HG03039 (cell line): ENCODE data around the gene TMEM119.
A peak's percentile ranks its signal among the peaks of the same experiment; 100 is the strongest.
"Not testable (repeated sequence)": the region's sequence is repeated elsewhere in the genome, so short reads cannot be mapped to it uniquely, and the experiment has no call there.

Experiments
- ATAC-seq: cut with Tn5 transposase; IDR thresholded peaks from one replicate; pipeline ENCODE4 v1.9.1; 2021; ENCODE audit warnings: mild to moderate bottlenecking, moderate library complexity; ENCODE audit not compliant: unreplicated experiment

Gene TMEM119

GRCh38 chr12:108570743-108571608 lies 26.9 kb downstream of the TMEM119 start:
- no peak for ATAC-seq

GRCh38 chr12:108568338-108569154 lies 29.3 kb downstream of the TMEM119 start:
- ATAC-seq, result peak; percentile 55

DNA sequence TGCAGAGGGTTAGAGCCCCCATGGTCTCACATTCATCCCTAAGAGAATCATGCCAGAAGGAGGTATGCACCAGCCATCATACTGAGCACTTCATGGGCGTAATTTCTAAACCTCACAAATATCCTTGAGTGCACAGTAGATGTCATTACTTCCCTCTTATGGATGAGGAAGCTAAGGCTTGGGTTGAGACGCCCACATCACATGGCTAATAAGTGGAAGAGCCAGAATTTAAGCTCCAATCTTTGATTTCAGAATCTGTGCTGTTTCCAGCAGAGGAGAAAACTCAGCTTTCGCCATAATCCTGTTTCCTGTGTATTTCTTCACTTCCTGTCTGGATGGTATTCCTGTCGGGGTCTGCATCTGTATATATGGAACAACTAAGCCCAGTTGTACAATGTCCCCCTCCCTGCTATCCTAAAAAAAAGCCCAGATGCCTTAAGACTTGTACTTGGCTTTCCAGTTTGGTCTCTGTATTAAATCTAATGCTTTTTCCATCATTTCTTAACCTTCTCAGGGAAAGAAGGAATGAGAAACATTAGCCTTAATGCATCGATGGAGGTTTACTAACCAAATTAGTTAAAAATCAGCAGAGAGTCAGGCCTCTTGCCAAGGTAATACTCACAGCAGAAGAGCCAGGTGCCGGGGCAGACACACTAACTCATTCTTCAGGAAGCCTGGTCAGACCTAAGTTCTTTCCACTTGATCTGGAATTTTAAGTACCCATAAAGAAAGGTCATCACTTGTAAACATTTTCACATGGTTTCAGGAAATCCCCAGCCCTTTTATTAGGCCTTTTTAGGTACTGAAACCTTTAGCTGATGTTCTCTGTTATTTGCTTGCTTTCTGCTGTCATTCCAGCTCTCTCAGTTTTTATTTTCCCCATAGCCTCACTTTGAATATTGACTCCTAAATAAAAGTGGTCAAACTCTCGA lies 30.2 kb downstream of the TMEM119 start:
- no peak for ATAC-seq

DNA sequence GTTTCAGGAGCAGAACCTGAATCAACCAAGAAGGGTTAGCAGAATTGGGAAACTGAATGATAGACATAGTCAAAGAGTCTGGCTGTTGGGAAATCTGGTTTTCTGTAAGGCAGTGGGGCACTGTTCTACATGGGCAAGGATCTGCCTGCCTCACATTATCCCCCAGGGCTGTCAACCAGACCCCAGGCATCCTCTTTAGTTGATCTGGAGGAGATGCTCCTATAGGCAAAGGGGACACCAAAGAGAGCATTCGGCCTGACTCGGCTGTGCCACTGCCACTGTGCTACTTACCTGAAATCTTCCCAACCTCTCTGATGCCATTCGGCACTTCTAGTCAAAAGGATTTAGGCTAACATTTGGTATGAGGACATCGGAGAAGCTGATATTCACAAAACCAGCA lies 31.4 kb downstream of the TMEM119 start:
- no peak for ATAC-seq

- no peak for ATAC-seq
Observed at GRCh38 chr12:108565976-108566375, 31.9 kb downstream of the TMEM119 start.

DNA sequence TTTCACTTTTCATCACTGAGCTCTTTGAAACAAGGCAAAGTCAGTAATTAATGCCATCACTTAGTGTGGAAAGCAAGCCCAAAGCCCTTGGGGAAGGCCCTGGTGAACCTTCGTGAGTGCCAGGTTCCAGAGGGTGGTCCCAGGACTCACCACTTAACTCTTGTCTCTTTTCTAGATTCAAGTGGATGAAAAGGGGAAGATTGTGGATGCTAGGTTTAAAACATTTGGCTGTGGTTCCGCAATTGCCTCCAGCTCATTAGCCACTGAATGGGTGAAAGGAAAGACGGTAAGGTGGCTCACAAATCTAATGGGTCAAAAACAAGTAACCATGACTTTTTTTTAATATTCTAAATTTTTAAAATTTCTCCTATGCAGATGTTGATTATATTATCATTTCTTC lies 32.7 kb downstream of the TMEM119 start:
- no peak for ATAC-seq

DNA sequence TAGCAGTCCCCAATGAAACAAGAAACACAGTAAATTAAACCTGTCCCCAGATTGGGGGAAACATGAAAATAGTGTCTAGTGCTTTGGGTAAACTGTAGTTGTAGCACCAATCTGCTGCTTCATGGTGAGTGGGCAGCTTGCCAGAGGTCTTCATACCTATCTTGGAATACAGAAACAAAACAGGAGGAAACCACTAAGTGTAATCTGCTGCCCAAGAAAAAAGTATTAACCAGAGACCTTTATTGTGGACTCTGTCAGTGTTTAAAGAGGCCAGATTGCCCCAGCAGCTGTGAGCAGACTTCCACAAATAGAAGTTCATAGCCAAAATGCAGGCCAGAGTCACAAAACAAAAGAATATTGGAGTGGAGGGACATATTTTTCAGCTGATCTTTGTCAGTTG lies 33.2 kb downstream of the TMEM119 start:
- no peak for ATAC-seq

- no peak for ATAC-seq
Observed at GRCh38 chr12:108563804-108564151, 34.1 kb downstream of the TMEM119 start.

GRCh38 chr12:108563136-108563803 lies 34.6 kb downstream of the TMEM119 start:
- ATAC-seq, result peak; percentile 37

DNA sequence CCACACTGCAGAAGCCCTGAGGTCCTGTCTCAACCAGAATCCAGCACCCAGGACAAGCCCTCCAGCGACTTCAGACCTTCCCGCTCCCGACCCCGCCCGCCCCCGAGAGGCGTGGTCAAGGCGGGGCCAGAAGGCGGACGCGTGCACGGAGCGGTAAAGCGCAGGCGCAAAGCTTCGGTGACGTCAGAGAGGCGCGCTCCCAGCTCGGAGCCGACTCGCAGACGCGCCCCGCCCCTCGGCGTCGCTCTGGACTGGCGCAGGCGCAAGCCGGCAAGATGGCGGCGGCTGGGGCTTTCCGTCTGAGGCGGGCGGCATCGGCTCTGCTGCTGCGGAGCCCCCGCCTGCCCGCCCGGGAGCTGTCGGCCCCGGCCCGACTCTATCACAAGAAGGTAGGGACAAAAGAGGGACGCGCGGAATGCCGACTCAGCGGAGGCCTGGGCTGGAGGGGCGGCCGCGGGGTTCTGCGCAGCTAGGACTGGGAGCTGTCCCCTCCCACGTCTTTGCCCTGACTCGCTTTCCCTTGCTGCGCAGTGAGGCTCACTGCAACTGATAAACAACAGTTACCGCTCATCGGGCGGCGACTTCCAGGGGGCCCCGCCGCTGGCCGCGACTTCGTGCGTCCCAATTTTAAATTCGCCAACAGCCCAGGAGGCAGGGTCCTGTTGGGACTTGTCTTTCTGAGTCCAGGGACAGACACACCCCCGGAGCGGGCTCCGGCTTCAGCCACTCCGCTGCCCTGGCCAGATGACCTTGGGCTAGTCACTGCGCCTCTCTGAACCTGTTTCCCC lies 35.3 kb downstream of the TMEM119 start, which contains the start of gene ISCU:
ISCU (plus strand) TSS at position 249 of the 788 bp plus-strand sequence; CDS start at position 276, 27 bp downstream.
- ATAC-seq, result peak; percentile 45

GRCh38 chr12:108561852-108562347 lies 36.0 kb downstream of the TMEM119 start:
- ATAC-seq, result no peak

GRCh38 chr12:108560752-108561719 lies 36.8 kb downstream of the TMEM119 start, which contains the start of gene SART3:
SART3 (minus strand) TSS chr12:108561173; CDS start chr12:108561154, 19 bp downstream.
- peak; percentile 30 for ATAC-seq

DNA sequence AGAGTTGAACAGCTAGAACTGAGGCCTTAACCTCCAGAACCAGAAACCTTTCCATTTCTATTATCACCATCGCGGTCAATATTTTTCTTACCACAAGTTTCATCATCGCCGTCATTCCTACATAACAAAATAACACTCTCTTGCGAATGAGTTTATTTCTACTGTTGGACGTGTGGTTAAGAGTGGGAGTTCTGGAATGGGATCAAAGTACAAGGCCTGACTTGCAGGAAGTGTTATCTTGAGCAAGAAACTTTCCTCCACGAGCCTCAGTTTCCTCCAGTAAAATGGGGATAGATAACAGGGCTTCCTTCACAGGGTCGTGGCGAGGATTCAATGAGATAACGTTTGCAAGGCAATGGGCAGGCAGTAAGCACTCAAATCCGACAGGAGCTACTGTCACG lies 37.6 kb downstream of the TMEM119 start:
- ATAC-seq, result no peak

DNA sequence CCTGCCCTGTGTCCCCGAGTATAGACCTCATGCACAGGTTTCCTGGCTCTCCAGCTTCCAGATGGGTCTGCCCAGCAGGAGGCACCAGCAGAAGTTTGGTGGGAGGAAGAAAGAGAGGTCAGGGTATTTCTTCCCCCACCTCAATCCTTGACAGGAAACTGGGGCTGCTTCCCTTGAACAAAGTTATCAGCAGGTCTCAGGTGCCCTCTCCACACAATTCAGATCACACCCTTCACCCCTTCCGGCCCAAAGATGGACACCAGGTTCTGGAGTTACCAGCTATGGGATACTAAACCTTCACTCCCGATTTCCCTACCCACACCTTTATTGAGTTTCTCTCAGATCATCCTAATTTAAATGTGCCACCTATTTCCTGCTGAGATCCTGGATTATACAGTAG lies 38.1 kb downstream of the TMEM119 start:
- ATAC-seq, result no peak

DNA sequence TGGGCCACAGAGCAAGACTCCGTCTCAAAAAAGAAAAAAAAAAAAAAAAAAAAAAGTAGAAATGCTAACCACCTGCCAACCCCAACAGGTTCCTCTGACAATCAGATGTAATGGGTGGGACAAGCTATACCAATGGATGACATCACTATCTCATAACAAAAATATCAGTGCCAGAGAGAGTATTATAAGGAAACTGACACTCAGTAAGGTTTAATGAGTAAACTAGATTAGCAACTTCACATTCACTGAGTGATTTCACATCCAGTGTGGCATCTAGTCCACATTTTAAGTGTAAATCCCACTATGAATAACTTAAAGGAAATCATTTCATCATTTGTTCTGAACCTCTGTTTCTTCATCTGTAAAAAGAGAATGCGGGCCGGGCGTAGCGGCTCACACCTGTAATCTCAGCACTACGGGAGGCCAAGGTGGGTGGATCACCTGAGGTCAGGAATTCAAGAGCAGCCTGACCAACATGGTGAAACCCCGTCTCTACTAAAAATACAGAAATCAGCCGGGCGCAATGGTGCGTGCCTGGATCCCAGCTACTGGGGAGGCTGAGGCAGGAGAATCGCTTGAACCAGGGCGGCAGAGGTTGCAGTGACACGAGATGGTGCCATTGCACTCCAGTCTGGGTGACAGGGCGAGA lies 38.8 kb downstream of the TMEM119 start:
- ATAC-seq, result no peak

- not testable (repeated sequence) for ATAC-seq
Observed at GRCh38 chr12:108555383-108555782, 42.5 kb downstream of the TMEM119 start.

- no peak for ATAC-seq
Observed at GRCh38 chr12:108553799-108554198, 44.1 kb downstream of the TMEM119 start.
